GM19238 (cell line): ENCODE measurements around the gene FUBP3.
"Not testable (repeated sequence)": the region's sequence is repeated elsewhere in the genome, so short reads cannot be mapped to it uniquely, and the experiment has no call there.

Source experiments
- DNase-seq: peaks from one replicate; pipeline ENCODE4 v3.0.0; 2011; ENCODE audit warnings: low spot score; ENCODE audit not compliant: insufficient read length

The FUBP3 gene

DNA sequence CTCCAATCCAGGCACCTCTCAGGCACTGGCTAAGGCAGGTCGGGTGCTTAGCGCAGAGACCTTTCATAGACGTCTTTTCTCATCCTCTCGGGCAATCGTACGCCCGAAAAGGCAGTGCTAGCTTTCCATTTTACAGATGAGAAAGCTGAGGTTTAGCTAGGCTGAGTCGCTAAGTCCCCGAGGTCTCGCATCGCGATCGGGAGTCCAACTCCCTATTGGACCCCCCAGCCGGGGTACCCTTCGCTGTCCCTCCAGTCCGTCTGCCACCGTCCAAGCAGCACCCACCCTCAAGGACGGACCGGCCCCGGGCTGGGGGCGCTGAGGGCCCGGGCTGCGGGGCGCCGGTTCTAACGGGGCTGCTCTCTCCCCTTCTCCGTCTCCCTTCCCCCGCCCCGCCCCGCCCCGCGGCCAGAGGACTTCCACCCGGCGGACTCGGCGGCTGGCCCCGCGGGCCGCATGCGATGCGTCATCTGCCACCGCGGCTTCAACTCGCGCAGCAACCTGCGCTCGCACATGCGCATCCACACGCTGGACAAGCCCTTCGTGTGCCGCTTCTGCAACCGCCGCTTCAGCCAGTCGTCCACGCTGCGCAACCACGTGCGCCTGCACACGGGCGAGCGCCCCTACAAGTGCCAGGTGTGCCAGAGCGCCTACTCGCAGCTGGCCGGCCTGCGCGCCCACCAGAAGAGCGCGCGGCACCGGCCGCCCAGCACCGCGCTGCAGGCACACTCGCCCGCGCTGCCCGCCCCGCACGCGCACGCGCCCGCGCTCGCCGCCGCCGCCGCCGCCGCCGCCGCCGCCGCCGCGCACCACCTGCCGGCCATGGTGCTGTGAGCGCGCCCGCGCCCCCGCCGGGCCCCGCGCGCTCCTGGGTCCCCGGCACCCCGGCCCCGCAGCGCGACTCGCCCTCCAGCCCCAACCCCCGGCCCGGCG lies 101.7 kb downstream of the FUBP3 start:
- DNase-seq, result peak; percentile 65

DNA sequence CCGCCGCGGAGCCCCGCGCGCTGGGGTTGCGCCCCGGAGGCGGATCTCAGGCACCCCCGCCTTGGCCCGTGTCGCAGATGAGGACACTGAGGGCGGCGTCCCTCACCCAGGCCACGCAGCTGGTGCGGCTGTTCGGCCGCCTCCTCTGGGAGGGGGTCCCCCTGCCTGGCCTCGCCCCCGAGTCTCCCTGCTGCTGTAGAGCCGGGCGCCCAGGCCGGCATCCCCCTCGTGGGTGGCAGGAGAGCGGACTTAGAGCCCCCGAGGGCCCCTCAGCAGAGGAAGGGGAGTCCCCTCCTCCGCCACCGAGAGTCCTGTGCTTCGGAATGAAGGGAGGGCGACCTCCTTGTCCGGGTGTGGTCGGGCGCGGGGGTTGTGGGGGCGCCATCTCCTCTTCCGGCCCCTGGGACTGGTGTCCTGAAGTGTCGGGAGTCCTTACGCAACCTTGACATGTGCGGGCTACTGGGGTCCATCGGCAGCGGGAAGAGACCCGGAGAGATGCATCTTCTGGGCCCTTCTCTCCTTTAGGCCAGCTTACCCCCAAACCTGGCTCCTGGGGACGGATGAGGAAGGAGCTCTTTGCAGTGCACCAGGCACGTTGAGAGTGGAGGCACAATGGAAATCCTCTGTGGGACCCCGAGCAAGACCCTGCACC lies 102.5 kb downstream of the FUBP3 start:
- DNase-seq, result no peak

DNA sequence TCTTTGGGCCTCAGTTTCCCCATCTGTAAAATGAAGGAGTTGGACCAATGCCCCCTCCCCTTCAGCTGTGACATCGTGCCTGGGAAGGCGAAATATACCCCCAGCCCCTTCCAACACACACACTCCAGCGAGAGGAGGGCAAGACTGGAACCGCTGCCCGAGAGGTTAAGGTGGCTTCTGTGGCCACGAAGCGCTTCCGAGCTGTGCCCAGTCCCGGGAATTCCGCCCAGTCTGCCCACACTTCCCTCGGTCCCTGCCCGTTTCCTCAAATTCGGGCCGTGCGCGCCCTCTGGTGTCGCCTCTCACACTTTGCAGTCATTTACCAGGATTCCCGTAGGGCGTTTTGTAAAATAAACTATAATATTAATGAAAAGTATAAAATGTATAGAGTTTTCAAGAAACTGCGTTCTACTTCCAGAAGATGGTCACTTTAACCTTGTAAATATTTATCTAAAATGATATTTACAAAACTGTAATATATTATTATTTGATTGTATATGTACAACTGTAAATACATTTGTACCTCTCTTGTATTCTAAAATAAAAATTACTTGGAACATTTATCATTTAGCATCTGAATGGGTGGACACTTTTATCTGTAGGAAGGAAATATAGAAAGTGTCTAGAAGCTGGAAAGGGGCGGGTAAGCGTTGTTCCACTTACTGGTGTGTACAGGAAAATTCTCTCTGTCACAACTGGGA lies 103.2 kb downstream of the FUBP3 start:
- DNase-seq, result no peak

DNA sequence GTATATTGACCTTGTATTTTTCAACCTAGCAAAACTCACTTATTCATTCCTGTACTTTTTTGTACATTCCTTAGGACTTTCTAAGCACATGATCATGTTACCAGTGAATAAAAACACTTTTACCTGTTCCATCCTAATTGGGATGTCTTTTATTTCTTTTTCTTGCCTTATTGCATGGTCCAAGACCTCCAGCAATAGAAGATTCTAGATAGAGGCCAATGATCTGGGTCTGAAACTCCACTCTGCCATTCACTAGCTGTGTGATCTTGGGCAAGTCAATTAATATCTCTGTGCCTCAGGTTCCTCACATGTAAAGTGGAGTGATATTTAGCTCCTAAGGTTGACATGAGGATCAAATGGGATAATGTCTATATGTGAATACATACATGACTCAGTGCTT lies 105.7 kb downstream of the FUBP3 start:
- DNase-seq, result no peak

DNA sequence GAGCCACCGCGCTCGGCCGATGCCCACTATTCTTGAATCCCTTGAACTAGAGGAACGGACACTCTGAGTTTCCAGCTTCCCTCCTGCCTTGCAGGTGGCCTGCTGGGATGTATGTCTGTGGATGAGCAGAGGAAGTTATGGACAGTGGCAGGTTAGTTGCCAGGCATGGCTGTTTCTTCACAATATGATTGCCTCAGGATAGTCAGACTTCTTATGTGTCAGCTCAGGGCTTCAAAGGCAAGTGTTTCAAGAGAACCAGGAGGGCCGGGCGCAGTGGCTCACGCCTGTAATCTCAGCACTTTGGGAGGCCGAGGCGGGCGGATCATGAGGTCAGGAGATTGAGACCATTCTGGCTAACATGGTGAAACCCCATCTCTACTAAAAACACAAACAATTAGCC lies 106.6 kb downstream of the FUBP3 start:
- not testable (repeated sequence) for DNase-seq

DNA sequence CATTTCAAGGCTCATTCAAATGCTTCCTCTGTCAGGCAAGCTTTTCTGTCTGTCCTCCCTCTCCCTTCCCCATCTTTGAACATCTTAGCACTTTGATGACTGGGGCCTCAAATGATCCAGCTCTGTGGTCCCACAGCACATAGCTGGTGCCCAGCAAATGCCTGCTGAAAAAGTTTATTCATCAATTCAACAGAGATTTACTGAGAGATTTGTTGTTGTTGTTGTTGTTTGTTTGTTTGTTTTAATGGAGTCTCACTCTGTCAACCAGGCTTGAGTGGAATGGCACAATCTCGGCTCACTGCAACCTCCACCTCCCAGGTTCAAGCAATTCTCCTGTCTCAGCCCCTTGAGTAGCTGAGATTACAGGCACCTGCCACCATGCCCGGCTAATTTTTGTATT lies 108.2 kb downstream of the FUBP3 start:
- no peak for DNase-seq
